Hindlimb muscle (tissue), 1 donor: ENCODE measurements around the gene BACH2. TPM values are rescaled to one million over a fixed set of nuclear protein-coding genes. Genes with fewer than 3 reads are reported as not detected.

Experiments used
- DNase-seq: peaks from one replicate; pipeline ENCODE4 v3.0.0-alpha.2; 2013
- polyA plus RNA-seq: library from polyadenylated mRNA; unstranded; fragments of 120-200 nt; gene quantifications from one replicate; pipeline ENCODE4 v1.2.1, GENCODE V29; 2013; ENCODE audit not compliant: insufficient read length

BACH2 gene
- polyA plus RNA-seq, 1 donor: 6.0 TPM

DNA sequence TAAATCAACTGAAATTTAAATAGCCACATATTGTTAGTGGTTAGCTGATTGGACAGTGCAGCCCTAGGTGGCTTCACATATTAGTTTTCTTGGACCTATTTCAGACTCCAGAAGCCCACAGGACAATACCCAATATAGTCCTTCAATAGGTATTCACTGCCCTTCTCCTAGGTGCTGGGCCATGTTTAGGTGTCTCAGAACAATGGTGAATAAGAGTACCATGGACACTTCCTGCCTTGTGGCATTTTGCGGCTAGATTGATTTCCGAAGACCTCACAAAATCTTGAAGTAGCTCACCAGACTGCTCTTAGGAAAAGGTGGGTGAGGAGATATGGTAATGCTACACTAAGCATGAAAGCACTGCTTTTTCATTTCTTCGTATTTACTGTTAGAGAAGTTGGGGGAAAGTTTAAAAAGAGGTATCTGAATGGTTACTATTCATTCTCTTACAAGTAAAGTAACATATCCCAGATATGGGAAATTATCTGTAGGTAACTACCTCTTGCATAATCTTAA is 203.0 kb downstream of the BACH2 start:
- no peak for DNase-seq

DNA sequence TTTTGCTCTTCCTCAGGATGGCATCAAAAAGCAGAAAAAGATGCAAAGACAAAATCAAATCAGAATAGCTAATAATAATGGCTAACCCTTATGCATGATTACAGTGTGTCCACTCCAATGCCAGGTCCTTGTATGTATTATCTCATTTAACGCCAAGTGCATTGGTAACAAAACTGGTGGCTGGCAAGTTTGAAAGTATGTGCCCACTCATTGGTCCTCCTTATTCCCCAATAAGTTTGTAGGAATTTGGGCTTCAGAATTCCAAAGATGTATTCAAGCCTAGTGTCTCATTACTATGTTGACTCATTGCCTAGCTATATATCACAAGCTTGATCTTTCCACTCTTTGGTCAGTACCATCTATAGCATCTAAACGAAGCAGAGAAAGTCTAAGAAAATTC is 205.8 kb downstream of the BACH2 start:
- no peak for DNase-seq

DNA sequence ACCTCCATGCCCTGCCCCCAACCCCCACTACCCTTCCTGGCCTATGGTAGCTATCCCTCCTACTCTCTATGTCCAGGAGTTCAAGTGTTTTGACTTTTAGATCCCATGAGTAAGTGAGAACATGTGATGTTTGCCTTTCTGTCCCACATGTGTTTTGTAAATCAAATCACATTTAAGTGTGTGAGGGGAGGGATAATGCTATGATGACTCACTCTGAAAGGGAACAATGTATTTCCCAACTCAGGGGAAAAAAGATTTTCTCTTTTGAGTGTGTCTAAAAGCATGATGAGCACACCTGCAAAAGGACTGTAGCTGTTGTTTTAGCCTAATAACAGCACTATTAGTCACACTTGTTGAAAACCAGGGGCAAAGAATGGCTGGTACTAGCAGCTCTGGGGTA is 208.6 kb downstream of the BACH2 start:
- DNase-seq: no peak

DNA sequence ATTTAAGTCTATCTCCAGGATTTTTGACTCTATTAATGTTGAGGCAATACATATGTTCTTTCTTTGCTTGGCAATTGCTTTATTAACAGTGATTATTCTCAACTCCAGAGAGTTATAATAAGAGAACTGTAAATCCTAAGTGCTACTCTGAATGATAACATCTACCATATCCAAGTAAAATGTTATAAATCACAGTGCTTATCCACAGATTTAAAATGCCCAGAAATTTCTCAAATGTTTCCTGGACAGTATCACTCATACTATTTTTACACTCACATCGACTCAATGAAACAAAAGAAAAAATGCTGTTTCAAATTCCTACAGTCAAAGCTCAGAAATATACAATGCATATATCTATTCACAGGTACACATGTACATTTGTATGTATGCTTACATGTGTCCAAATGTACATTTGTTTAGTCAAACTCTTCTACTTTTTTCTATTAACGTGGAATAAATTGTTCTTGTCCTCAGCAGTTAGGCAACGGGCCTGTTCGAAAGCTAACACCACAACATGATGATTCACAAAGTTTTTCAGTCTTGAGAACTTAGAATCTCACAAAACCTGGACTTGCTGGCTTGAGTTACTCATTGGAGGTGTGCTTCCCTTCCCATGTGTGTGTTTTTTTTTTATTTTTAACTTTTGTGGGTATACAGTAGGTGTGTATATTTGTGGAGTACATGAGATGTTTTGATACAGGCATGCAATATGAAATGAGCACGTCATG is 209.4 kb downstream of the BACH2 start:
- DNase-seq: no peak

DNA sequence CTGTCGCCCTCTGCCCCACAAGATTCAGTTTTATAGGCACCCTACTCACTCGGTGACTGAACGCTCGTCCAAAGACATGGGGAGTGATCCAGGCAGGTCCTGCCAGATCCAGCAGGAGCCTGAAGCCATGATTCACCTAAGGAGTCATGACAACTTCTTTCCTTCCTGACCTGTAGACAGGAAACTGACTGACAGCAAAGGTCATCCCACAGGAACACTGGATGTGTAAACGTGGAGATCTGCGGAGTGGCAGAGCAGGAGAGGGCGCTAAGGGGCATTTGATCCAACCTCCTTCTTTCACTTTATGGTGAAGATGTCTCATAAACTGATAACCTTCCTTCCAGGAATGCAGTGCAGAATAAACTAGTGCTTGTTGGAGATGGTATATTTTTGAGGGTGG is 210.1 kb downstream of the BACH2 start:
- no peak for DNase-seq

DNA sequence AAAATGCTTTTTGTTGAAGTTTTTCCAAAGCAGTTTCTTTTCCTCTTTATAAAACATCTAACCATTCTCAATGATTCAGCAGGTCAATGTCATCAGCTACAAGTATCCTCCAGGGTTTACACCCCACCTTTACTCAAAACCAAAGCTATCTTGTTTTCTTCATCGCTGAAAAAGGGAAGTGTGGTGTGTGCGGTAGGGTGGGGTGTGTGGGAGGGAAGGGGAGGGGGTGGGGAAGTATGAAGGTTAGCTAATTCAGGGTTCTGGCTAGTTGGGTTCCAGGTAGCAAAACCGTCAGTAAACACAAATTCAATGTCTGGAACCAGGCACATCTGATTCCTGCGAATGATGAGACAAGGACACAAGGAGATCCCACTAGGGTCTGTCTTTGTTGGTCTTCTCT is 212.8 kb downstream of the BACH2 start:
- DNase-seq: no peak

GRCh38 chr6:90082847-90083246 is 213.8 kb downstream of the BACH2 start:
- no peak for DNase-seq

- no peak for DNase-seq
Measured at GRCh38 chr6:90080876-90081481, 215.7 kb downstream of the BACH2 start.

GRCh38 chr6:90079560-90080490 is 216.8 kb downstream of the BACH2 start:
- DNase-seq: no peak

DNA sequence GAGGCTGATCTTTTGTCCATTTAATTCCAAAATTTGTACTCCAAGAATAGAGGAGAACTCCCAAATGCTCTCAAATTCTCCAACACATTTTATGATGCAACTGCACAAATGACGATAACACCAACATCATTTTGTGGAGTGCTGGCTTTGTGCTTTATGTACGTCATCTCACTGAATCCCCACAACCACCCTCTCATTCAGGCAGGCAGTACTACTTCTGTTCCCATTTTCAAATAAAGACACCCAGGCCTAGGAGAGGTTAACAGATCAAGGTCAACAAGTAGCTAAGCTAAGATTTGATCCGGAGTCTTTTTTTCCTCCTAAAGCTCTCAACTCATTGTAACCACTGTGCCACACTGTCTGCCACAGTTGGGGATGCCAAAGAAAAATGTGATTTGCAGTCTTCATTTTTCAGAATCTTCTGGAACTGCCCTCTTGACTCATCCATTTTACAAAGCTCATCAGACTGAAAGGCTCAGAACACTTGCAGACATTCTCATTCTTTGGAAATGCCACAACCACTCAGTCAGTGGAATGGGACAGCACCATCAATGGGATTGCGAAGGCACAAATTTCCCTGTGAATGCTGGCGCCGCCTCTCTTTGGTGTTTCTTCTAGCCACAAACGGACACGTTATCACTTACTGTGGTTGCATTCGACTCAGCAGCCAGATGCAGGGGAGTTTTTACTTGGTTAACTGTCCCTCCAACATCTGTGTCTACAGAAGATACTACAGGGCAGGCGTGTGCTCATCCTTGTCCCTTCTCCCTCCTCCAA is 217.9 kb downstream of the BACH2 start:
- no peak for DNase-seq

- no peak for DNase-seq
Measured at GRCh38 chr6:90076511-90077415, 219.9 kb downstream of the BACH2 start.

GRCh38 chr6:90074161-90074850 is 222.3 kb downstream of the BACH2 start:
- DNase-seq: no peak

DNA sequence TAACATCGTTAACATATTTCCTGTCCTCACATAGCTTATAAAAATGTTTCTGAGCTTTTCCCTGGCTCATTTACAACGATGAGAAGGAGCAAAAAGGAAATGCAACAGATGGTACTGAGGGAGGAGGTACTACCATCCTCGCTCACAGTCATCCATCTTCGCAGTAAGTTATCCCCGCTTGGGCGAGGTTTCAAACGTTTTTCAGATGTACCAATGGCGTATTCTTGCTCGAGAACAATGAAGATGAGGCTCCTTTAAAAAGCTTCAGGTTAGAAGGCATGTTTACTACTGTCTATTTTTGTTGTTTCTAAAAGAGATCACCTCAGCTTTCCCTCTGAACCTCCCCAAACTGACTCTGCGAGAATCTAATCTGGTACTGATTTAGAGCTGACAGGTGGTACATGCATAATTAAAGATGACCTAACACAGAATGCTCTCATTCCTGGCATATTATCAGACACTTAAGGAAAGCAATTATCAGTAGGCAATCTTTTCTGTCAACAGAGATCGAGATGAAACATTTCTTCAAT is 223.6 kb downstream of the BACH2 start:
- DNase-seq: no peak

DNA sequence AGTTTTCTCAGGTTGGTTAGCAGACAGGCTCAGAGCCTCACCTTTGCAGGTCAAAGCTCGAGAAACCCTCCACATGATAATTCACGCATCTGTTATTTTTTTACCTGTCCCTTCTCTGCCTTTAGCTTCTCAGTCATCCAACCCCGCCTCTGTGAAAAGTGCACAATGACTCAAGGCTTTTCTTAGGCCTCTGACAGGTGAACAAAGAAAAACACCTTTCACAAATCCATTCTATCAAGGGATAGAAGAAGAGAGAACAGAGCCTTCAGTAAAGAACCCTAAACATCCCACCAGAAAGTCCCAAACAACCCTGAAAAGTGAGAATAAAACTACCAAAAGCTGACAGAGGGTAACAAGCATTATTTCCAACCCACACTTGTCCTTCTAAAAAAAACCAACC is 224.1 kb downstream of the BACH2 start:
- DNase-seq: no peak

DNA sequence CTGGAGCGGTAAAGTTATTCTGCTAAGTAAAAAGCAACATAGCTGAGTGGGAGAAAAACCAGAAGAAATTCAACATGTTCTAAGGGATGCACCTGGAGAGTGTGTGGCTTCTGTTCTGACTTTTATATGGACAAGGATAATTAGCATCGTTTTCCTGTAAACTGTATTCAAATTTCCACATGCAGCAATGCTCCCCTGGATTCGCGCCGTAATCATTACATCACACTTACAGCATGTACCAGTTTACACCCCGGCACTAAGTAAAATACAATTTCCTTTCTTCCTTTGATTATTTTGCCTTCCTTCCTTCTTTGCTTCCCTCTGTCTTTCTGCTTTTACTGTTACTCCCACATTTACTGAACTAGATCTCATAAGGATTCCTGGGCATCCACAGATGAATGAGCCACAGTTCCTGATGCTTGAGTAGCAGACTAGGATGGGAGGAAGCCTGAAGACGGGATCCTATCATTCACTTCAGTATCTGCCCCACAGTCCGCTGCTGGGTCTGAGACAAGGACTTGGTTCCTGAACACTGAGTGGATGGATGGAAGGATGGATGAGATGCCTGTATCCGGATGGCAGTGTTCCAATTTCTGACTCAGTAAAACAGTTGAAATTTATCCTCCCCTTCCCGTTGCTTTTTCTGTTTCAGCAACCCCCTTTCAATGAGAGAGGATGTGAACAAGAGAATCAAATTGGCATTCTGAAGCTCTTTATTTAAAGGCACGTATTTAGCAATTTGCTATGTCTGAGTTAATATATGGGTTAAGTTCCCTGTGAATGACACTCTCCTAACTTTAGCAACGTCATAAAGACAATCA is 227.7 kb downstream of the BACH2 start:
- no peak for DNase-seq

DNA sequence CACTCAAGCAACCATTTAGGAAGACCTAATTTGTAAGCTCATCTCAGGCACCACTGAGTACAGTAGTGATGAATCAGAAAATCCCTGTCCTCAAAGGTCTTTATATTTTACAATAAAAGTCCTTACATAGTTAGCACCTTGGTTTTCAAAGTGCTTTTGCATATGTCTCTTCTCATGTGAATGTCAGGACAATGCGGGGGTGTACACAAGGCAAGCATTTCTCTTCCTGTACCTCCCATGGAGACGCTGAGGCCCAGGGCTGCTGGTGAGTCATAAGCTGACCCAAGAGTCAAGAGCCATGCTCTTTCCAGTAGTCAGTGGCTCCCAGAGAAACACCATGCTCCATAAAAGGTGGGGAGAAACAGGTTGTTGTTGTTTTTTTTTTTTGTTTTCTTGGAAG is 228.4 kb downstream of the BACH2 start:
- DNase-seq: no peak

GRCh38 chr6:90066697-90067096 is 229.9 kb downstream of the BACH2 start:
- no peak for DNase-seq

DNA sequence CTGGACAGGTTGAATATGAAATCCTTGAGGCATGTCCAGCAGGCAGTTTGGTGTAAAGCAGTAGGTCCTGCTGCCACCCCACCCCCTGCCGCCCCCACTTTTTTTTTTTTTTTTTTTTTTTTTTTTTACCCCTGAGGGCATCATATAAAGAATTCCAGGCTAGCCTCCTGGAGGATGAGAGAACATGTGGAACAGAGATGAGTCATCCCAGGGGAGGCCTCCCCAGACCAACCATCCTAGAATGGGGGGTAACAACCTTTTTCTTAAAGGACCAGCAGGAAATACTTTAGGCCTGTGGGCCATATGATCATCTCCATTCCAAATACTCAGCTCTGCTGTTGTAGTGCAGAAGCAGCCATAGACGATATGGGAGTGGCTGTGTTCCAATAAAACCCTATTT is 231.5 kb downstream of the BACH2 start:
- no peak for DNase-seq

- DNase-seq: no peak
Measured at GRCh38 chr6:90062667-90063066, 234.0 kb downstream of the BACH2 start.

GRCh38 chr6:90062051-90062450 is 234.6 kb downstream of the BACH2 start:
- no peak for DNase-seq
